Activated T-cell treated with anti-CD3 and anti-CD28 coated beads, Interleukin-2, amount 50 U/mL, for 24 hours (primary cell): ENCODE data around the gene AXIN1.
A peak's percentile ranks its signal among the peaks of the same experiment; 100 is the strongest.
"Not testable (repeated sequence)": the region's sequence is repeated elsewhere in the genome, so short reads cannot be mapped to it uniquely, and the experiment has no call there.

ENCODE experiments used
- DNase-seq: peaks from one replicate; pipeline ENCODE4 v3.0.0-alpha.2; 2020
- H3K27ac Mint-ChIP-seq: 2 replicates; pipeline ENCODE4 v1.8.0; 2020; ENCODE audit warnings: mild to moderate bottlenecking, mixed read lengths
- H3K27me3 Mint-ChIP-seq: 2 replicates; pipeline ENCODE4 v1.8.0; 2020; ENCODE audit warnings: mixed read lengths
- H3K36me3 Mint-ChIP-seq: 2 replicates; pipeline ENCODE4 v1.8.0; 2020; ENCODE audit warnings: low read depth, mixed read lengths
- H3K4me1 Mint-ChIP-seq: 2 replicates; pipeline ENCODE4 v1.8.0; 2020; ENCODE audit warnings: low read depth, mixed read lengths
- H3K4me3 Mint-ChIP-seq: 2 replicates; pipeline ENCODE4 v1.8.0; 2020; ENCODE audit warnings: mild to moderate bottlenecking, moderate library complexity, mixed read lengths
- H3K9me3 Mint-ChIP-seq: 2 replicates; pipeline ENCODE4 v1.8.0; 2020; ENCODE audit warnings: mixed read lengths

AXIN1 gene

GRCh38 chr16:340370-341091 is 12.0 kb downstream of the AXIN1 start:
- Mint-ChIP-seq H3K36me3 (peaks cover 40% of the 10 kb centered on the region), H3K4me3 (no peak overlapping the region), H3K4me1 (peaks cover 69% of the 10 kb centered on the region), H3K27me3 (no peaks in the 10 kb centered on the region), H3K9me3 (no peaks in the 10 kb centered on the region), H3K27ac (no peak overlapping the region)
- no peak for DNase-seq

- Mint-ChIP-seq H3K4me3 (no peak overlapping the region), H3K27me3 (no peaks in the 10 kb centered on the region), H3K27ac (peak overlapping the region; percentile 33), H3K36me3 (peaks cover 32% of the 10 kb centered on the region), H3K4me1 (peaks cover 69% of the 10 kb centered on the region), H3K9me3 (no peaks in the 10 kb centered on the region)
- DNase-seq, result no peak
These were observed 12.8 kb downstream of the AXIN1 start for GRCh38 chr16:339680-340079.

DNA sequence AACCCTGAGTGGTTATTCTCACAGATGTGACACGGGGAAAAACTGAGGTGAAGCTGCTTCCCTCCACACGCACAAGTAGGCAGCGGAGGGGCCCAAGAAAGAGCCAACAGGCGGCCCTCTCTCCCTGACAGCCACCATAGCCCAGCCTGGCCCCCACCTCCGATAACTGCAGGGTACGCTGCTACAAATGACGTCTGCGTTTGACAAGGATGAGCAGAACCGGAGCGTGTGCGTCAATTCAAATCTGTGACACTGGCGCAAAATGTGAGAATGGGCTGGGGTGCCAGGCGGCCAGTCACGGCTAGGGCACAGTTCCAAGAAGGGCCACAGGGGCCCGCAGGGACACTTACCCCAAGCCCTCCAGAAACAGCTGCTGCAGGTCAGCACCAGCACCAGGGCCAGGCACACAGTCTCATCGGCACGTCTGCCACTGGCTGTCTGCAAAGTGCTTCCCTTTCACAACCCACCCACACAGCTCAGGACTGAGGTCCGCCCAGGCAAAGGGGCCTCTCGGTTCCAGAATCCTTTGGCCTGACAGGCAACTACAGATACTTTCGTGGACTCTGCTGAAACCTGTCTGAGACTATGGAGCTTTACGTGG is 14.4 kb downstream of the AXIN1 start:
- Mint-ChIP-seq H3K9me3 (no peaks in the 10 kb centered on the region), H3K4me3 (no peak overlapping the region), H3K27me3 (no peaks in the 10 kb centered on the region), H3K27ac (no peak overlapping the region), H3K36me3 (peaks cover 17% of the 10 kb centered on the region), H3K4me1 (peaks cover 71% of the 10 kb centered on the region)
- no peak for DNase-seq

- DNase-seq, result no peak
- H3K4me1 Mint-ChIP-seq, result peaks cover 69% of the 10 kb centered on the region
- peaks cover 11% of the 10 kb centered on the region for H3K36me3 Mint-ChIP-seq
- no peak overlapping the region for H3K27ac Mint-ChIP-seq
- no peaks in the 10 kb centered on the region for H3K27me3 Mint-ChIP-seq
- H3K4me3 Mint-ChIP-seq, result no peak overlapping the region
- no peaks in the 10 kb centered on the region for H3K9me3 Mint-ChIP-seq
These were observed 15.1 kb downstream of the AXIN1 start for GRCh38 chr16:337437-337836.

GRCh38 chr16:336269-336668 is 16.3 kb downstream of the AXIN1 start:
- peaks cover 3% of the 10 kb centered on the region for H3K36me3 Mint-ChIP-seq
- H3K9me3 Mint-ChIP-seq, result no peaks in the 10 kb centered on the region
- peaks cover 70% of the 10 kb centered on the region for H3K4me1 Mint-ChIP-seq
- DNase-seq, result no peak
- no peak overlapping the region for H3K4me3 Mint-ChIP-seq
- no peaks in the 10 kb centered on the region for H3K27me3 Mint-ChIP-seq
- peak overlapping the region; percentile 3 for H3K27ac Mint-ChIP-seq

DNA sequence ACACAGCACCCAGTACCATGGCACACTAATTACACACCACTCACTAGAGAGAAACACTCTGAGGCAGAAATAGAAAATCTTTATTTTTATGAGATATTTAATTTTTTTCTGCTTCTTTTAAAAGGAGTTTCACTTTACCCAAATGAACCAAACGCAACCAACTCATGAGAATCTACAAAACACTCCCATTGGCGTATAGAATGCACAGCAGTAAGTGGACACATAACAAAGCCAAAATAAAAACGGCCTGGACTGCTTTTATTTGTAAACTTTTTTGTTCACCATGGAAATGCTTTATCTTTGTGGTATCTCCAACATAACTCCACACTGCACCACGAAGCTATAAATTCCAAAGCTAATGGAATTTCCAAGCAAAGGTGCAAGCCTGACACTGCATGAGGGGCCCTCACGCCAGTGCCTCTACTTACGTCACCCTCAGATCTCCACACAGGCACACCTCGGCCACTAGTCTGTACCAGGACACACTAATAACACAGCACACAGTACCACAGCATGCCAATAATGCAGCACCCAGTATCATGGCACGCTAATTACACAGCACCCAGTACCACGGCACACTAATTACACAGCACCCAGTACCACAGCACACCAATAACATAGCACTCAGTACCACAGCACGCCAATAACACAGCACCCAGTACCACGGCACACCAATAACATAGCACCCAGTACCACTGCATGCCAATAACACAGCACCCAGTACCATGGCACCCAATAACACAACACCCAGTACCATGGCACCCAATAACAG is 17.5 kb downstream of the AXIN1 start:
- peaks cover 72% of the 10 kb centered on the region for H3K4me1 Mint-ChIP-seq
- not testable (repeated sequence) for H3K4me3 Mint-ChIP-seq, DNase-seq, H3K27me3 Mint-ChIP-seq, H3K36me3 Mint-ChIP-seq, H3K27ac Mint-ChIP-seq, H3K9me3 Mint-ChIP-seq

DNA sequence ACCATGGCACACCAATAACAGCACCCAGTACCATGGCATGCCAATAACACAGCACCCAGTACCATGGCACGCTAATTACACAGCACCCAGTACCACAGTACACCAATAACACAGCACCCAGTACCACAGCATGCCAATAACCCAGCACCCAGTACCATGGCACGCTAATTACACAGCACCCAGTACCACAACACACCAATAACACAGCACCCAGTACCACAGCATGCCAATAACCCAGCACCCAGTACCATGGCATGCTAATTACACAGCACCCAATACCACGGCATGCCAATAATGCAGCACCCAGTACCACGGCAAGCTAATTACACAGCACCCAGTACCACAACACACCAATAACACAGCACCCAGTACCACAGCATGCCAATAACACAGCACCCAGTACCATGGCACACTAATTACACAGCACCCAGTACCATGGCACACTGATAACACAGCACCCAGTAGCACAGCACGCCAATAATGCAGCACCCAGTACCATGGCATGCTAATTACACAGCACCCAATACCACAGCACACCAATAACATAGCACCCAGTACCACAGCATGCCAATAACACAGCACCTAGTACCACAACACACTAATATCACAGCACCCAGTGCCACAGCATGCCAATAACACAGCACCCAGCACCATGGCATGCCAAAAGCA is 18.2 kb downstream of the AXIN1 start:
- peaks cover 67% of the 10 kb centered on the region for H3K4me1 Mint-ChIP-seq
- H3K4me3 Mint-ChIP-seq, H3K27me3 Mint-ChIP-seq, H3K36me3 Mint-ChIP-seq, DNase-seq, H3K9me3 Mint-ChIP-seq, H3K27ac Mint-ChIP-seq: not testable (repeated sequence)

GRCh38 chr16:333406-334094 is 19.0 kb downstream of the AXIN1 start:
- Mint-ChIP-seq H3K36me3 (peaks cover 4% of the 10 kb centered on the region), H3K27ac (no peak overlapping the region), H3K4me1 (peaks cover 63% of the 10 kb centered on the region), H3K9me3 (no peaks in the 10 kb centered on the region), H3K27me3 (no peaks in the 10 kb centered on the region), H3K4me3 (no peak overlapping the region)
- DNase-seq, result no peak

GRCh38 chr16:331181-331814 is 21.2 kb downstream of the AXIN1 start:
- peaks cover 64% of the 10 kb centered on the region for H3K4me1 Mint-ChIP-seq
- not testable (repeated sequence) for H3K9me3 Mint-ChIP-seq, H3K4me3 Mint-ChIP-seq, H3K27me3 Mint-ChIP-seq, H3K27ac Mint-ChIP-seq, H3K36me3 Mint-ChIP-seq, DNase-seq

DNA sequence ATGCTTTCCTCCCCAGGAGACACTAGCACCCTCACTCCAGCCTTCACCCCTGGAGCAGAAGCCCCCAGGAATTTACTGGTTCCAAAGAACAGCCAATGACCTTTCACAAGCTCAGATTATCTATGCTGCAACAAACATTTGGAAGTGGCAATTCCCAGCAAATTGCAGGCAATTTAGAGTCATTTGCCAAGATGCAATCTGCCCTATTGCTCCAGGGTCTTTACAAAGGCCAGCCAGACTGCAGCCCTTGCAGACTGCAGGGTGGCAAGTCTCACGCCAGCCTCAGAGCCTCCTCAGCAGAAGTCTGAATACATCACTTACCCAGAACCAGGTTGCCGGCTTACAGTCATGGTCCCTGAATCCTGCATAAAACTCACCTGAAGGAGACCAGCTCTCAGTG is 21.8 kb downstream of the AXIN1 start:
- peaks cover 4% of the 10 kb centered on the region for H3K36me3 Mint-ChIP-seq
- peaks cover 62% of the 10 kb centered on the region for H3K4me1 Mint-ChIP-seq
- no peaks in the 10 kb centered on the region for H3K27me3 Mint-ChIP-seq
- H3K27ac Mint-ChIP-seq, result no peak overlapping the region
- no peak overlapping the region for H3K4me3 Mint-ChIP-seq
- no peaks in the 10 kb centered on the region for H3K9me3 Mint-ChIP-seq
- DNase-seq, result no peak

- H3K4me3 Mint-ChIP-seq, result peak overlapping the region; percentile 58
- H3K4me1 Mint-ChIP-seq, result peaks cover 59% of the 10 kb centered on the region
- H3K27ac Mint-ChIP-seq, result peak overlapping the region; percentile 79
- no peaks in the 10 kb centered on the region for H3K27me3 Mint-ChIP-seq
- peaks cover 2% of the 10 kb centered on the region for H3K36me3 Mint-ChIP-seq
- no peaks in the 10 kb centered on the region for H3K9me3 Mint-ChIP-seq
- DNase-seq, result no peak
These were observed 27.0 kb downstream of the AXIN1 start for GRCh38 chr16:325375-326145.

DNA sequence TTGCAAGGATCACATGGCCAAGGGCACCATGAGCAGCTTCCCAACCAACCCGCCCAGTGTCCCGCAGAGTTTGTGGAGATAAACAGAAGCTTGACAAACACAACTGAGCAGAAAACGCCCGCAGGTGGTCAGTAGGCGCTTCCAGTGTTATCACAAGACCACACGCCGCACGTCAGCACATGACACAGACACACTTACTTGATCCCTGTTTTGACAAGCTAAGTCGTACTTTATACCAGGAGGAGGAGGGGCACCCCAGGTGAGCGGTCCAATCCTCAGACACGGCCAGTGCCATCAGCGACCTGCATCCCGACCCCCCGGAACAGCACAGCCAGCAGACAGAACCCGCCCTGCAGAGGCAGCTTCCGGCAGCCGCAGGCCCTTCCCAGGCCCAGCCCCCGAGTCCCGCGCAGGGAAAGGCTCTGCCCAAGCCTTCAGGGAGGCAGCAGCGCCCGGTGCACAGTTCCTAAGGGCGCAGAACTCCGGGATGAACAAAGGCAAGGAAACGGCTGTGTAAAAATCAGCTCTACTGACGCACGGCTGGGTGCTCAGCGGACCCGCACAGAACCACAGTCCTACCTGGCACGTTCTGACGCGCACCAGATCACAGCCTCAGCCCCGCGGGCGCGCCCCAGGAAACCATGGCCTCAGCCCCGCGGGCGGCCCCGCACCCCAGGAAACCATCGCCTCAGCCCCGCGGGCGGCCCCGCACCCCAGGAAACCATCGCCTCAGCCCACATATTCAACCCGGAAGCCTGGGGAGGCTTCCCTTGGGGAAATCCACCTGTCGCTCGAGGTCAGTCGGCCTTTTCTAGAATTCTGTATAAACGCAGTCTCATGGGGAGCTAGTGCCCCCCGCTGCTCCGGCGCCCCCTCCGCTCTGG is 27.8 kb downstream of the AXIN1 start:
- peaks cover 3% of the 10 kb centered on the region for H3K36me3 Mint-ChIP-seq
- no peaks in the 10 kb centered on the region for H3K9me3 Mint-ChIP-seq
- DNase-seq, result peak; percentile 66
- H3K27ac Mint-ChIP-seq, result peak overlapping the region; percentile 79
- H3K4me1 Mint-ChIP-seq, result peaks cover 60% of the 10 kb centered on the region
- H3K4me3 Mint-ChIP-seq, result peak overlapping the region; percentile 58
- H3K27me3 Mint-ChIP-seq, result no peaks in the 10 kb centered on the region

DNA sequence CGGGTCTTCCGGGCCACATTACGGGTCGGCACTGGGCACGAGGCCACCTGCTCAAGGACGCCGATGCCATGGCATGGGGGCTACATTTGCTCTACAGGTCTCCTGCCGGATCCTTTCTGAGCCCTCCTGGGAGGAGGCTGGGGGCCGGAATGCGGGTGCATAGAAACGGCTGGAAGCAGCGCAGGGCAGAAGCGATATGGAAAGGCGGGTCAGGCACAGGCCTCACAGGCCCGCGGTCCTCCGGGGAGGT is 28.4 kb downstream of the AXIN1 start:
- Mint-ChIP-seq H3K4me3 (no peak overlapping the region), H3K27me3 (no peaks in the 10 kb centered on the region), H3K36me3 (peaks cover 6% of the 10 kb centered on the region), H3K4me1 (peaks cover 64% of the 10 kb centered on the region), H3K9me3 (no peaks in the 10 kb centered on the region), H3K27ac (no peak overlapping the region)
- no peak for DNase-seq
